Neural cell (in vitro differentiated cells): Measurements from ENCODE around the gene TOLLIP. TPM values are rescaled to one million over a fixed set of nuclear protein-coding genes. Genes with fewer than 3 reads are reported as not detected.

Source experiments
- H2AFZ ChIP-seq: fragments of 200-600, 300-800 bp; sonication (generic), shearing (Covaris generic); 2 replicates; pipeline ENCODE4 v1.6.0; 2014; ENCODE audit warnings: low read depth, mild to moderate bottlenecking, antibody characterized with exemption, low read length, moderate library complexity
- H3F3A ChIP-seq: fragments of 200-600 bp; shearing (Covaris generic); 2 replicates; pipeline ENCODE4 v1.6.1; 2016; ENCODE audit warnings: mild to moderate bottlenecking, moderate library complexity, mixed read lengths, antibody characterized with exemption, low read length; ENCODE audit not compliant: insufficient read depth, poor library complexity, severe bottlenecking
- H3K27ac ChIP-seq: fragments of 200-600, 300-800 bp; sonication (generic), shearing (Covaris generic); 2 replicates; pipeline ENCODE4 v1.5.1; 2014; ENCODE audit warnings: mild to moderate bottlenecking, low read length, moderate library complexity
- H3K27me3 ChIP-seq: fragments of 300-800, 200-600 bp; sonication (generic), shearing (Covaris generic); 2 replicates; pipeline ENCODE4 v1.6.0; 2014; ENCODE audit warnings: mild to moderate bottlenecking, low read depth, low read length, moderate library complexity; ENCODE audit not compliant: insufficient read depth
- H3K36me3 ChIP-seq: fragments of 300-800, 200-600 bp; sonication (generic), shearing (Covaris generic); 2 replicates; pipeline ENCODE4 v1.5.1; 2014; ENCODE audit warnings: mild to moderate bottlenecking, antibody characterized with exemption, low read length, moderate library complexity; ENCODE audit not compliant: insufficient read depth
- H3K4me2 ChIP-seq: fragments of 300-800, 200-600 bp; sonication (generic), shearing (Covaris generic); 2 replicates; pipeline ENCODE4 v1.6.0; 2014; ENCODE audit warnings: mild to moderate bottlenecking, low read length
- H3K4me3 ChIP-seq: fragments of 300-800, 200-600 bp; sonication (generic), shearing (Covaris generic); 2 replicates; pipeline ENCODE4 v1.5.1; 2014; ENCODE audit warnings: mild to moderate bottlenecking, low read length, moderate library complexity
- H3K79me2 ChIP-seq: fragments of 200-600 bp; shearing (Covaris generic); replicated peaks from 2 replicates; pipeline ENCODE4 v1.6.0; 2014; ENCODE audit warnings: mild to moderate bottlenecking, low read length, moderate library complexity; ENCODE audit not compliant: insufficient read depth
- H3K9ac ChIP-seq: fragments of 300-800, 200-600 bp; sonication (generic), shearing (Covaris generic); 2 replicates; pipeline ENCODE4 v1.6.1; 2016; ENCODE audit warnings: mild to moderate bottlenecking, low read length, mixed read lengths
- H3K9me2 ChIP-seq: fragments of 200-600 bp; shearing (Covaris generic); 2 replicates; pipeline ENCODE4 v1.6.1; 2016; ENCODE audit warnings: mild to moderate bottlenecking, low read length, mixed read lengths; ENCODE audit not compliant: insufficient read depth
- H3K9me3 ChIP-seq: fragments of 200-600, 300-800 bp; sonication (generic), shearing (Covaris generic); 2 replicates; pipeline ENCODE4 v1.6.1; 2016; ENCODE audit warnings: mild to moderate bottlenecking, mixed run types, low read length, moderate library complexity, mixed read lengths
- H4K20me1 ChIP-seq: fragments of 200-600 bp; shearing (Covaris generic); 2 replicates; pipeline ENCODE4 v1.6.1; 2016; ENCODE audit warnings: mild to moderate bottlenecking, mixed run types; ENCODE audit not compliant: insufficient read depth
- EP300 ChIP-seq: fragments of 450-650 bp; conservative IDR thresholded peaks from 2 replicates; pipeline ENCODE4 v1.6.1; 2014; ENCODE audit warnings: antibody characterized with exemption, mild to moderate bottlenecking, moderate library complexity; ENCODE audit not compliant: poor library complexity, severe bottlenecking
- EZH2 ChIP-seq: fragments of 200-600, 300-800 bp; shearing (Covaris generic), sonication (generic); IDR thresholded peaks from 2 replicates; pipeline ENCODE4 v1.6.1; 2014; ENCODE audit warnings: antibody characterized with exemption, low read length, borderline replicate concordance, mild to moderate bottlenecking; ENCODE audit not compliant: insufficient read depth, poor library complexity, severe bottlenecking
- MXI1 ChIP-seq: fragments of 450-650 bp; conservative IDR thresholded peaks from 2 replicates; pipeline ENCODE4 v1.6.1; 2014; ENCODE audit warnings: antibody characterized with exemption, mild to moderate bottlenecking; ENCODE audit not compliant: poor library complexity, severe bottlenecking
- POLR2AphosphoS5 ChIP-seq: IDR thresholded peaks from 2 replicates; pipeline ENCODE4 v1.6.1; 2012
- RAD21 ChIP-seq: fragments of 450-650 bp; conservative IDR thresholded peaks from 2 replicates; pipeline ENCODE4 v1.6.1; 2014; ENCODE audit warnings: antibody characterized with exemption, mild to moderate bottlenecking, moderate library complexity
- REST ChIP-seq: IDR thresholded peaks from 2 replicates; pipeline ENCODE4 v1.6.1; 2012; ENCODE audit warnings: borderline replicate concordance
- SMC3 ChIP-seq: fragments of 450-650 bp; conservative IDR thresholded peaks from 2 replicates; pipeline ENCODE4 v1.6.1; 2014; ENCODE audit warnings: antibody characterized with exemption, mild to moderate bottlenecking, moderate library complexity; ENCODE audit not compliant: poor library complexity
- TAF1 ChIP-seq: IDR thresholded peaks from 2 replicates; pipeline ENCODE4 v1.6.1; 2012; ENCODE audit warnings: low read depth
- polyA plus RNA-seq: library from polyadenylated mRNA; depleted of rRNA; stranded (reverse); fragments of >200 nt; gene quantifications from 2 replicates; pipeline ENCODE4 v1.2.3, GENCODE V29; 2014
- TF ChIP-seq, protein P1 (sequence below): fragments of 450-650 bp; IDR thresholded peaks from 2 replicates; pipeline ENCODE4 v1.5.1; 2014; ENCODE audit warnings: antibody characterized with exemption, mild to moderate bottlenecking, moderate library complexity; ENCODE audit not compliant: poor library complexity, severe bottlenecking

The TOLLIP gene
- polyA plus RNA-seq, 1 donor from 2014 or later = 24.1 TPM

GRCh38 chr11:1276041-1276790 is 33.2 kb downstream of the TOLLIP start:
- H3K4me3 ChIP-seq = no peak overlapping the region
- no peak overlapping the region for H3K27ac ChIP-seq
- H3K36me3 ChIP-seq = no peaks in the 10 kb centered on the region

DNA sequence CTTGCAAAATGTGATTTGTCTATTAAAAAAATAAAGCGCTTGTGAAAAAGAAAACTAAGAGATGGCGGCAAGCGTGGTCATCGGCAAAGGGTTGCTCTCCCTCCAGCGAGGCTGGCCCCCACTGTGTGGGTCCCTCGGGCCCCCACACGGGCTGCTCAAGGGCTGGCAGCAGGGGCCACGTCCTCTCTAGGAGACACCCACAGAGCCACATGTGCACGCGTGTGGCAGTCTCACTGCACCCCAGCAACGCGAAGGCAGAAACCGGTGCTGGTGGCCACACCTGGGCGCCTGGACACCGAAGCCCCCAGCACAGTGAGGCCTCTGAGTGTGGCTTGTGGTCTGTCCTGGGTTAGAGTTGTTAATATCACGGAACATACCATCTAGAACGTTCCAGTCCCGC is 34.4 kb downstream of the TOLLIP start:
- Histone ChIP-seq H3K4me3 (no peak overlapping the region), H4K20me1 (no peaks in the 10 kb centered on the region), H3K27me3 (no peaks in the 10 kb centered on the region), H3F3A (no peaks in the 10 kb centered on the region), H2AFZ (no peak overlapping the region), H3K9ac (no peak overlapping the region), H3K36me3 (no peaks in the 10 kb centered on the region), H3K9me2 (no peaks in the 10 kb centered on the region), H3K9me3 (no peaks in the 10 kb centered on the region), H3K4me2 (no peak overlapping the region), H3K27ac (no peak overlapping the region), H3K79me2 (no peaks in the 10 kb centered on the region)
- no peak for TF ChIP-seq REST
- no peak for TF ChIP-seq TAF1
- TF ChIP-seq POLR2AphosphoS5 = no peak
- TF ChIP-seq RAD21 = no peak
- no peak for TF ChIP-seq SMC3
- TF ChIP-seq EP300 = no peak
- no peak for TF ChIP-seq EZH2
- no peak for TF ChIP-seq MXI1
- TF ChIP-seq, protein P1, sequence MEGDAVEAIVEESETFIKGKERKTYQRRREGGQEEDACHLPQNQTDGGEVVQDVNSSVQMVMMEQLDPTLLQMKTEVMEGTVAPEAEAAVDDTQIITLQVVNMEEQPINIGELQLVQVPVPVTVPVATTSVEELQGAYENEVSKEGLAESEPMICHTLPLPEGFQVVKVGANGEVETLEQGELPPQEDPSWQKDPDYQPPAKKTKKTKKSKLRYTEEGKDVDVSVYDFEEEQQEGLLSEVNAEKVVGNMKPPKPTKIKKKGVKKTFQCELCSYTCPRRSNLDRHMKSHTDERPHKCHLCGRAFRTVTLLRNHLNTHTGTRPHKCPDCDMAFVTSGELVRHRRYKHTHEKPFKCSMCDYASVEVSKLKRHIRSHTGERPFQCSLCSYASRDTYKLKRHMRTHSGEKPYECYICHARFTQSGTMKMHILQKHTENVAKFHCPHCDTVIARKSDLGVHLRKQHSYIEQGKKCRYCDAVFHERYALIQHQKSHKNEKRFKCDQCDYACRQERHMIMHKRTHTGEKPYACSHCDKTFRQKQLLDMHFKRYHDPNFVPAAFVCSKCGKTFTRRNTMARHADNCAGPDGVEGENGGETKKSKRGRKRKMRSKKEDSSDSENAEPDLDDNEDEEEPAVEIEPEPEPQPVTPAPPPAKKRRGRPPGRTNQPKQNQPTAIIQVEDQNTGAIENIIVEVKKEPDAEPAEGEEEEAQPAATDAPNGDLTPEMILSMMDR = no peak

More at GRCh38 chr11:1276041-1276790, 33.2 kb downstream of the TOLLIP start:
- Histone ChIP-seq H3K9me2 (no peaks in the 10 kb centered on the region), H3K79me2 (no peaks in the 10 kb centered on the region), H3K9me3 (no peaks in the 10 kb centered on the region), H3K27me3 (no peaks in the 10 kb centered on the region), H3K9ac (no peak overlapping the region), H3K4me2 (no peak overlapping the region), H4K20me1 (no peaks in the 10 kb centered on the region), H2AFZ (no peak overlapping the region), H3F3A (no peaks in the 10 kb centered on the region)
- no peak for TF ChIP-seq TAF1
- TF ChIP-seq MXI1 = no peak
